ENCODE data around the gene ARSA.

The ARSA gene

GRCh38 chr22:50582493-50583293 lies 45.3 kb downstream of the ARSA start, which contains the start of gene CHKB:
Gene CHKB, minus strand, starts transcription at chr22:50582849. Its CDS starts 68 bp downstream, at chr22:50582781.
- DNase-seq (ENCODE audit: low read depth in 3 of 3, low spot score in 1 of 3), result peak; percentile 94 to 96 (median 95)

- DNase-seq (ENCODE audit: low read depth in 3 of 3, low spot score in 1 of 3), result no peak
Observed at GRCh38 chr22:50581950-50582492, 45.9 kb downstream of the ARSA start.

DNA sequence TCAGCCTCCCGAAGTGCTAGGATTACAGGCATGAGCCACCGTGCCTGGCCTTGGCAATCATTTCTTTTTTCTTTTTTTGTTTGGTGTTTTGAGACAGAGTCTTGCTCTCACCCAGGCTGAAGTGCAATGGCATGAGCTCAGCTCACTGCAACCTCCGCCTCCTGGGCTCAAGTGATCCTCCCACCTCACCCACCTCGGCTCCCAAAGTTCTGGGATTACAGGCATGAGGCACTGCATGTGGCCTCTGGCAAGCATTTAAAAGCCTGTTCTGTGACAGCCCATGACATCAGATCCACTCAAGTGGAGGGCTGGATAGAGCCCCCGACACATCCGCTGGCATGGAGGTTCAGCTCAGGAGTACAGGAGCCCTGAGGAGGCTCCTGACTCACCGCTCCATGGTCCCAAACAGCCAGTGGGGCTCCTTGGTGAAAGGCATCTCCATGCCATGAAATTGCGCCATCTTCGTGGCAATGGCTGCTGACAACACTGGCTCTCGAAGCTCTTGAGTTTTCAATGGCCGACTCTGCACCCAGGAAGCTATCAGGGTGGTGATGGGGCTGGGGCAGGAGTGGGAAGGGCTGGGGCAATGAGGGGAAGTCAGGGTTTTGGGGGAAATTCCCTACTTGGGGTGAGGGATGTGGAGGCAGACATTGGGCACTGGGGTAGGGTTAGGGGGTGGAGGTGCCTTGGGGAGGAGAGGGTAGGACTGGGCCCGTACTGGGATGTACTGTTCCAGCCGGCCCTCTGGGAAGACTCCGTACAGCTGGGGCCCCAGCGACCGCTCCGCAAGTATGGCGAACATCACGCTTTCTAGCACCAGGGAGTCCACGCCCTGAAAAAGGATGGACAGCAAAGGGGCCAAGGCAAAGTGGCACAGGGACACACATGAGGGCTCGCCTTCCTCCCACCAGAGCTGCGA lies 46.7 kb downstream of the ARSA start:
- no peak for DNase-seq (ENCODE audit: low read depth in 3 of 3, low spot score in 1 of 3)

GRCh38 chr22:50579752-50580151 lies 48.2 kb downstream of the ARSA start:
- DNase-seq (ENCODE audit: low read depth in 3 of 3, low spot score in 1 of 3), result no peak

GRCh38 chr22:50578776-50579310 lies 49.1 kb downstream of the ARSA start:
- DNase-seq (ENCODE audit: low read depth in 3 of 3, low spot score in 1 of 3), result no peak

DNA sequence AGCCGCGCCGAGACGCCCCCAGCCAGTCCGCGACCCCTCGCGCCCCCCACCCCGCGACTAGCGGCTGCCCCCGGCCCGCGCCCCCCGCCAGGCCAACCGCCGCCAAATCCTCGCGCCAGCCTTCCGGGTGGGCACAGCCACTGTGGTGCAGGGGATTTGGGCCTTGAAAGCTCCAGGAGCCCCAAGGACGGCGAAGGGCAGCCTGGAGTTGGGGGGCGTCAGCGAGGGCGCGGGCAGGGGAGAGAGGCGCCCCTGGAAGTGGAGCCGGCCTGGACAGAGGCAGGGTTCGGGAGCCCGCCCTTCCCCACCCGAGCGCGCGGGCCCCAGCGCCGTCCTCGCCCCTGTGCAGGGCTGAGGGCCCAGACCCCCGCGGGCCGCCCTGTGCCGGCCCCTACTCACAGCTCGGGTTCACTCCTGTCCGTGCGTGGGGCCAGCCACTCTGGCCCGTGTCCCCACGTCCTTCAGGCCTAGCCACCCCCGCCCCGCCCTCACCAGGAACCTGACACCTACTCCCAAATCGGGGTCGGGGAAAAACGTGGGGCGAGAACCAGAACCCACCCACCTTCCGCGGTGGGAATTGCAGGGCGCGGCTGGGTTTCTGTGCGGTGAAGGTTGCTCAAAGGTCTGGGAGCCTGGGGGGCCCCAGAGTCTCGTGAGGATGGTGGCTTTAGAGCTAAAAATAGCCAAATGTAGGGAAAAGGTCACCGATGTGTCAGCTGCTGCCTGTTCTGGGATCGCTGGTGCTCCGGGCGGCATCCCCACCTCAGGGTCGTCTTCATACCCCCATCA lies 49.8 kb downstream of the ARSA start, which contains the start of gene CPT1B:
TSS of gene CPT1B (minus strand) at position 441 of the 789 bp plus-strand sequence. CDS start 512 bp downstream, outside the sequence.
- DNase-seq (ENCODE audit: low read depth in 3 of 3, low spot score in 1 of 3), result no peak

- DNase-seq (ENCODE audit: low read depth in 3 of 3, low spot score in 1 of 3), result no peak
Observed at GRCh38 chr22:50577697-50577986, 50.3 kb downstream of the ARSA start.

DNA sequence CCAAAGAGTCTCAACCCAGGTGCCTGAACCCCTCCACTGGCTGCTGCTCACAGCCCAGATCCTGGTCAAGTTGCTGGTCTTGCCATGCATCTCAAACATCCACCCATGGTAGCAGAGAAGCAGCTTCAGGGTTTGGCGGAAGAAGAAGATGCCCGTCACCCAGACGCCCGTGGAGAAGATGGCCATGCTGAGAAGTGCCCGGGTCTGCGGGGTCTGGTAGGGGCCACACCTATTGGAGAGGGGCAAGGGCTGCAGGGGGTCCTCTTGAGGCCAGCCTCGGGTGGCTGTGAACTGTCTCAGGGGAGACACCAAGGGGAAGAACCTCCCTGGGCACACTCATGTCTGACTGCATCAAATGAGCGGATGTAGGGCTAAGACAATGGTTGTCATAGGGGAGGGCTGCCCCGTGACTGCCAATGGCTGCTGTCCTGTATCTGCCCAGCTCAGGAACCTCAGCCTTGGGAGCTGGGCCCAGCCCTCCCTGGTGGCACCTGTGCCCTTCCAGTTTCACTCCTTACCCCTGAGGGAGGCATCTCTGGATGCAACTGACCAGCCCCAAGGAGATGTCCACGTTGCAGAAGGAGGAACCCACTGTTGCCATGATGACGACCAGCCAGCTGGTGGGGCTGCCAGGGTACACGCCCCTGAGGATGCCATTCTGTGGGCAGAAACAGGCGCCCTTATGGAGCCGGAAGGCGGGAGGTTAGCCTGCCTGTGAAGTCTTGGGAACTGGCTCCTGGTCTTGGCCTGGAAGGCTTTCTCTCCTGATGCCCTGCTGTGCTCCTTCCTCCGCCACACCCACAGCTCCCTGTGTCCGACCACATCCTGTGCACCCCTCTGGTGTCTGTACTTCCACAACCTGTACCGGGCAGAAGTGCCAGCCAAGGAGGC lies 50.9 kb downstream of the ARSA start:
- DNase-seq (ENCODE audit: low read depth in 3 of 3, low spot score in 1 of 3), result no peak

DNA sequence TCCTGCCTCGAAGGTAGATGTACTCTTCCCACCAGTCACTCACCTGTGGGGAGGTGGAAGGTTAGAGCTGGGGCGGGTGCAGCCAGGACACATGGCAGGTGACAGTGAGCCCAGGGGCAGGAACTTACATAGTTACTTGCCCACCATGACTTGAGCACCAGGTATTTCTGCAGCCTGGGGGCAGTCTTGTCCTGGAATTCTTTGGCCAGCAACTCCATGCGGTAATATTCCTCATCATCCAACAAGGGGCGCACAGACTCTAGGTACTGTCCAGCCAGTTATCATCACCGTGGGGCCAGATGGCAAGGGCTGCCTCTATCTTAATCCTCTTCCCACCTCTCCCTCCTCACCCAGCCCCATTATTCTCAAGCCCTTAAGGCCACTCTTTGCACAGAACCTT lies 51.9 kb downstream of the ARSA start:
- DNase-seq (ENCODE audit: low read depth in 3 of 3, low spot score in 1 of 3), result no peak

- DNase-seq (ENCODE audit: low read depth in 3 of 3, low spot score in 1 of 3), result no peak
Observed at GRCh38 chr22:50575426-50575941, 52.5 kb downstream of the ARSA start.

Measured in stimulated activated CD4-positive, alpha-beta T cell treated with anti-CD3 and anti-CD28 coated beads, TNF-alpha, amount 100 ng/mL, for 1 hour (primary cell).